ENCODE results near the gene ZFP92.

GRCh38 chrX:153366119-153366518 lies 45.2 kb upstream of the ZFP92 start:
- TF ChIP-seq CTCF (IDR thresholded peaks at IDR 0.05; ENCODE audit: control extremely low read depth in 1 of 3, insufficient read depth in 1 of 3, low read depth in 1 of 3, low read length in 3 of 3) = no peak
- no peak for TF ChIP-seq EP300 (IDR thresholded peaks at IDR 0.05; ENCODE audit: borderline replicate concordance in 1 of 2, low read depth in 2 of 2, low read length in 2 of 2)
- no peak for TF ChIP-seq RAD21 (IDR thresholded peaks at IDR 0.05 in 1 of 2, conservative IDR thresholded peaks at IDR 0.05 in 1 of 2; ENCODE audit: low read depth in 2 of 2, low read length in 2 of 2)
- TF ChIP-seq RNF2 (IDR thresholded peaks at IDR 0.05; ENCODE audit: borderline replicate concordance, low read depth, low read length, missing control alignments, poor library complexity, severe bottlenecking) = no peak
- TF ChIP-seq PHF8 (conservative IDR thresholded peaks at IDR 0.05; ENCODE audit: low read depth, low read length) = no peak
- no peak for TF ChIP-seq USF2 (IDR thresholded peaks at IDR 0.05; ENCODE audit: low read length)
- TF ChIP-seq POLR2A (IDR thresholded peaks at IDR 0.05; ENCODE audit: control extremely low read depth in 1 of 2, low read depth in 2 of 2, low read length in 2 of 2) = no peak
- TF ChIP-seq SRF (IDR thresholded peaks at IDR 0.05; ENCODE audit: low read depth, low read length) = no peak
- TF ChIP-seq EGR1 (IDR thresholded peaks at IDR 0.05; ENCODE audit: borderline replicate concordance, low read depth, low read length) = no peak
- TF ChIP-seq JUND (IDR thresholded peaks at IDR 0.05; ENCODE audit: low read length) = no peak
- TF ChIP-seq EZH2 (IDR thresholded peaks at IDR 0.05; ENCODE audit: low read depth, low read length, severe bottlenecking) = no peak

Measured in H1 (cell line).